A549 (cell line): ENCODE data around the gene ATP9B. TPM values are rescaled to one million over a fixed set of nuclear protein-coding genes. Genes with fewer than 3 reads are reported as not detected.
"Not testable (repeated sequence)": the region's sequence is repeated elsewhere in the genome, so short reads cannot be mapped to it uniquely, and the experiment has no call there.

ENCODE experiments used
- ATAC-seq, 2 experiments: fragments of 200-7000 bp in 1 of 2; fragments of >200 bp in 1 of 2; cut with Nextera tagmentation in 1 of 2; cut with Tn5 transposase in 1 of 2; 3 replicates each; pipeline versions ENCODE4 v1.8.0 to v1.9.1; 2018 to 2020; ENCODE audit warnings: mild to moderate bottlenecking in 1 of 2, moderate library complexity in 1 of 2
- CTCF ChIA-PET: fragments of 300-600 bp; sonication (Branson Sonifier 250); formaldehyde crosslinking; extraction: SDS; loops from one replicate; lab custom pipeline; 2021; ENCODE audit warnings: antibody characterized with exemption, inconsistent platforms; lab: Yijun Ruan, JAX
- POLR2A ChIA-PET: fragments of 350-600 bp; formaldehyde crosslinking; extraction: SDS; loops from one replicate; lab custom pipeline; 2021; ENCODE audit warnings: antibody characterized with exemption, inconsistent platforms; lab: Yijun Ruan, JAX
- DNase-seq, 2 experiments: peaks; one replicate each; pipeline versions ENCODE4 v3.0.0 to v3.0.0-alpha.2; 2011 to 2016; ENCODE audit warnings: low read depth in 1 of 2, low spot score in 1 of 2
- FAIRE-seq: peaks from 2 replicates; lab custom pipeline; 2011; peaks lifted over from hg19 to GRCh38; lab: Jason Lieb, UNC
- H3K27ac ChIP-seq, 2 experiments: fragments of >200 bp; sonication (Bioruptor Twin); formaldehyde crosslinking; 3 replicates each; pipeline ENCODE4 v1.5.1; 2016 to 2017
- H3K4me1 ChIP-seq: fragments of >200 bp; sonication (Bioruptor Twin); formaldehyde crosslinking; 3 replicates; pipeline ENCODE4 v1.6.1; 2016
- H3K4me2 ChIP-seq: fragments of >200 bp; sonication (Bioruptor Twin); formaldehyde crosslinking; 3 replicates; pipeline ENCODE4 v1.6.1; 2016
- H3K4me3 ChIP-seq: fragments of >200 bp; sonication (Bioruptor Twin); formaldehyde crosslinking; 3 replicates; pipeline ENCODE4 v1.5.1; 2016
- H3K9me3 ChIP-seq: fragments of >200 bp; sonication (Bioruptor Twin); formaldehyde crosslinking; 3 replicates; pipeline ENCODE4 v1.6.1; 2016
- CBX8 ChIP-seq: fragments of 200-600 bp; sonication (generic); IDR thresholded peaks from 2 replicates; pipeline ENCODE4 v1.6.1; 2016
- CEBPB ChIP-seq, 2 experiments: fragments of >200 bp in 1 of 2; sonication (Bioruptor Twin) in 1 of 2; formaldehyde crosslinking in 1 of 2; IDR thresholded peaks; 2 replicates each; pipeline ENCODE4 v1.6.1; 2012 to 2016
- CHD2 ChIP-seq: fragments of 150-350 bp; IDR thresholded peaks from 2 replicates; pipeline ENCODE4 v1.6.1; 2014; ENCODE audit warnings: low read length; ENCODE audit not compliant: partially characterized antibody
- EHF ChIP-seq: fragments of 250-450 bp; sonication (Bioruptor Pico); IDR thresholded peaks from 2 replicates; pipeline ENCODE4 v1.5.0; 2020; ENCODE audit warnings: mild to moderate bottlenecking
- ELK1 ChIP-seq: fragments of 150-350 bp; IDR thresholded peaks from 2 replicates; pipeline ENCODE4 v1.6.1; 2014; ENCODE audit warnings: low read depth, mild to moderate bottlenecking, low read length
- FOSL2 ChIP-seq, 2 experiments: fragments of 450-650 bp in 1 of 2; fragments of >200 bp in 1 of 2; sonication (Bioruptor Twin) in 1 of 2; formaldehyde crosslinking; IDR thresholded peaks; 2 replicates each; pipeline versions ENCODE4 v1.5.0 to v1.6.1; 2016 to 2020; ENCODE audit warnings: mild to moderate bottlenecking in 1 of 2, moderate library complexity in 1 of 2
- FOXS1 ChIP-seq: fragments of 250-450 bp; sonication (Bioruptor Pico); IDR thresholded peaks from 2 replicates; pipeline ENCODE4 v1.5.0; 2020; ENCODE audit warnings: mild to moderate bottlenecking, moderate library complexity
- HDAC2 ChIP-seq: fragments of 200-600 bp; sonication (generic); IDR thresholded peaks from 2 replicates; pipeline ENCODE4 v1.6.1; 2016
- HOXB5 ChIP-seq: fragments of 250-450 bp; sonication (Bioruptor Pico); IDR thresholded peaks from 2 replicates; pipeline ENCODE4 v1.5.0; 2020; ENCODE audit warnings: mild to moderate bottlenecking, moderate library complexity
- NR3C1 ChIP-seq: fragments of >200 bp; sonication (Bioruptor Twin); formaldehyde crosslinking; IDR thresholded peaks from 3 replicates; pipeline ENCODE4 v1.6.1; 2017
- POLR2A ChIP-seq: IDR thresholded peaks from 2 replicates; pipeline ENCODE4 v1.6.1; 2012; ENCODE audit warnings: mild to moderate bottlenecking, low read length
- RAD21 ChIP-seq, 2 experiments: fragments of >200 bp in 1 of 2; sonication (Bioruptor Twin) in 1 of 2; formaldehyde crosslinking in 1 of 2; IDR thresholded peaks in 1 of 2; conservative IDR thresholded peaks in 1 of 2; 2 replicates in 1 of 2; 3 replicates in 1 of 2; pipeline ENCODE4 v1.6.1; 2012 to 2018; ENCODE audit warnings: inconsistent platforms in 1 of 2
- RARB ChIP-seq: fragments of 250-450 bp; sonication (Bioruptor Pico); IDR thresholded peaks from 2 replicates; pipeline ENCODE4 v1.8.0; 2021; ENCODE audit warnings: mild to moderate bottlenecking, moderate library complexity
- RNF2 ChIP-seq: fragments of 200-600 bp; sonication (generic); IDR thresholded peaks from 2 replicates; pipeline ENCODE4 v1.6.1; 2016; ENCODE audit warnings: low read depth, mild to moderate bottlenecking, antibody characterized with exemption, moderate library complexity, borderline replicate concordance
- SMC3 ChIP-seq: fragments of >200 bp; sonication (Bioruptor Twin); formaldehyde crosslinking; IDR thresholded peaks from 3 replicates; pipeline ENCODE4 v1.6.1; 2018; ENCODE audit warnings: inconsistent platforms
- SREBF2 ChIP-seq: fragments of 450-650 bp; IDR thresholded peaks from 2 replicates; pipeline ENCODE4 v1.6.1; 2014; ENCODE audit warnings: mild to moderate bottlenecking, moderate library complexity
- TFCP2L1 ChIP-seq: fragments of 250-450 bp; sonication (Bioruptor Pico); IDR thresholded peaks from 2 replicates; pipeline ENCODE4 v1.5.0; 2021; ENCODE audit warnings: mild to moderate bottlenecking
- TP53 ChIP-seq: fragments of 250-450 bp; sonication (Bioruptor Pico); IDR thresholded peaks from 2 replicates; pipeline ENCODE4 v1.5.0; 2021; ENCODE audit warnings: mild to moderate bottlenecking, moderate library complexity
- ZC3H11A ChIP-seq: fragments of 450-650 bp; IDR thresholded peaks from 2 replicates; pipeline ENCODE4 v1.6.1; 2014; ENCODE audit warnings: antibody characterized with exemption, mild to moderate bottlenecking
- ZNF302 ChIP-seq: fragments of 250-450 bp; sonication (Bioruptor Pico); IDR thresholded peaks from 2 replicates; pipeline ENCODE4 v1.9.0; 2021; ENCODE audit warnings: inconsistent platforms, mild to moderate bottlenecking, moderate library complexity
- WGBS: methylation state at CpG from one replicate; pipeline ENCODE4 v1.1.6; 2017; ENCODE audit errors: missing lambda C conversion rate; 5-methylcytosine and 5-hydroxymethylcytosine counted together
- polyA plus RNA-seq, 4 experiments: library from polyadenylated mRNA; depleted of rRNA in 3 of 4; stranded (reverse); fragments of >200 nt; fragmentation: RNase III in 1 of 4; extraction: RNeasy Plus Mini Kit Qiagen cat#74134 plus additional on column Dnase treatment in 1 of 4; gene quantifications; 2 replicates in 3 of 4; 3 replicates in 1 of 4; pipeline ENCODE4 v1.2.3, GENCODE V29; 2011 to 2017
- TF ChIP-seq, protein P1 (sequence below): IDR thresholded peaks from 2 replicates; pipeline ENCODE4 v1.6.1; 2012; ENCODE audit warnings: low read depth, borderline replicate concordance

Gene ATP9B
- polyA plus RNA-seq, 2 of the 4 experiments (the other 2 are of a cell fraction) = 22.6 to 35.7 TPM

- DNase-seq (no peak), ATAC-seq (no peak), FAIRE-seq (no peak)
- POLR2A ChIA-PET = no interaction called here
- H3K4me3 ChIP-seq = no peak overlapping the region
- 94% methylated on average over 11 of the region's 18 CpGs for WGBS
- H3K4me1 ChIP-seq = no peaks in the 10 kb centered on the region
- no peaks in the 10 kb centered on the region for H3K9me3 ChIP-seq
- no peak overlapping the region for H3K27ac ChIP-seq
- TF ChIP-seq ZNF302 = no peak
- no peak overlapping the region for H3K4me2 ChIP-seq
- CTCF ChIA-PET = no interaction called here
These were observed 98.5 kb downstream of the ATP9B start for GRCh38 chr18:79167526-79168190.

GRCh38 chr18:79169958-79170555 is 100.9 kb downstream of the ATP9B start:
- ChIA-PET CTCF (interaction anchor here (0.6 kb wide), 1 partner anchor 32 kb away, joined by 3 read pairs; no protein-coding TSS in a partner anchor), POLR2A (no interaction called here)
- Histone ChIP-seq H3K9me3 (no peaks in the 10 kb centered on the region), H3K4me3 (no peak overlapping the region), H3K4me2 (no peak overlapping the region), H3K4me1 (no peaks in the 10 kb centered on the region), H3K27ac (no peak overlapping the region)
- WGBS = 77% methylated on average over 4 of the region's 8 CpGs
- TF ChIP-seq EHF (CRISPR knock-in tag) (no peak), RNF2 (no peak), RARB (CRISPR knock-in tag) (no peak), HDAC2 (no peak), CBX8 (no peak), TP53 (no peak), ELK1 (no peak), CEBPB (IDR thresholded peaks at IDR 0.05) (no peak), SREBF2 (no peak), FOXS1 (CRISPR knock-in tag) (no peak), NR3C1 (no peak), ZC3H11A (no peak), POLR2A (no peak), CHD2 (no peak), SMC3 (no peak), TFCP2L1 (CRISPR knock-in tag) (no peak), RAD21 (conservative IDR thresholded peaks at IDR 0.05 in 1 of 2, IDR thresholded peaks at IDR 0.05 in 1 of 2) (no peak), HOXB5 (CRISPR knock-in tag) (no peak), FOSL2 (IDR thresholded peaks at IDR 0.05) (no peak), FOSL2 (CRISPR knock-in tag; IDR thresholded peaks at IDR 0.05) (no peak)
- TF ChIP-seq, protein P1, sequence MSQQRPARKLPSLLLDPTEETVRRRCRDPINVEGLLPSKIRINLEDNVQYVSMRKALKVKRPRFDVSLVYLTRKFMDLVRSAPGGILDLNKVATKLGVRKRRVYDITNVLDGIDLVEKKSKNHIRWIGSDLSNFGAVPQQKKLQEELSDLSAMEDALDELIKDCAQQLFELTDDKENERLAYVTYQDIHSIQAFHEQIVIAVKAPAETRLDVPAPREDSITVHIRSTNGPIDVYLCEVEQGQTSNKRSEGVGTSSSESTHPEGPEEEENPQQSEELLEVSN = no peak
- FAIRE-seq (no peak), ATAC-seq (no peak), DNase-seq (no peak)

DNA sequence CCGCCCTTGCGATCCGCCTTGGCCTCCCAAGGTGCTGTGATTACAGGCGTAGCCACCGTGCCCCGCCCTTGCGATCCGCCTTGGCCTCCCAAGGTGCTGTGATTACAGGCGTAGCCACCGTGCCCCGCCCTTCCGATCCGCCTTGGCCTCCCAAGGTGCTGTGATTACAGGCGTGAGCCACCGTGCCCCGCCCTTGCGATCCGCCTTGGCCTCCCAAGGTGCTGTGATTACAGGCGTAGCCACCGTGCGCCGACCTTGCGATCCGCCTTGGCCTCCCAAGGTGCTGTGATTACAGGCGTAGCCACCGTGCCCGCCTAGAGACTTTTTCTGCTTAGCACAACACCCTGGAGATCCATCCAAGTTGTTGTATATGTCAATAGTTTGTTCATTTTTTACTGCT is 103.1 kb downstream of the ATP9B start:
- DNase-seq, H3K9me3 ChIP-seq, CTCF ChIA-PET, H3K4me2 ChIP-seq, H3K27ac ChIP-seq, H3K4me3 ChIP-seq, H3K4me1 ChIP-seq, FAIRE-seq, POLR2A ChIA-PET, ATAC-seq: not testable (repeated sequence)
- WGBS = 98% methylated on average over 13 of the region's 27 CpGs
